GOT3 (cell line): ENCODE results near the gene CADM1.
A peak's percentile ranks its signal among the peaks of the same experiment; 100 is the strongest.

Experiments
- DNase-seq: peaks from one replicate; lab custom pipeline; 2025; ENCODE audit warnings: mixed read lengths; lab: John Stamatoyannopoulos, UW

CADM1 gene

GRCh38 chr11:115515647-115516395 is 11.6 kb upstream of the CADM1 start:
- no peak for DNase-seq

- DNase-seq = no peak
Measured at GRCh38 chr11:115506954-115507675, 2.9 kb upstream of the CADM1 start.

GRCh38 chr11:115505175-115505574 is 960 bp upstream of the CADM1 start:
- DNase-seq = no peak

GRCh38 chr11:115503886-115504275 is 334 bp downstream of the CADM1 start:
- DNase-seq = no peak

- peak; percentile 0 for DNase-seq
Measured at GRCh38 chr11:115503083-115503885, 931 bp downstream of the CADM1 start.

GRCh38 chr11:115502636-115503082 is 1.6 kb downstream of the CADM1 start:
- DNase-seq = no peak

- DNase-seq = no peak
Measured at GRCh38 chr11:115501893-115502589, 2.2 kb downstream of the CADM1 start.

GRCh38 chr11:115501502-115501892 is 2.7 kb downstream of the CADM1 start:
- DNase-seq = no peak

GRCh38 chr11:115500547-115501501 is 3.4 kb downstream of the CADM1 start:
- no peak for DNase-seq

GRCh38 chr11:115499891-115500290 is 4.3 kb downstream of the CADM1 start:
- no peak for DNase-seq

GRCh38 chr11:115499241-115499799 is 4.9 kb downstream of the CADM1 start:
- DNase-seq = no peak

- no peak for DNase-seq
Measured at GRCh38 chr11:115498354-115498753, 5.9 kb downstream of the CADM1 start.

GRCh38 chr11:115497303-115497702 is 6.9 kb downstream of the CADM1 start:
- DNase-seq = no peak

GRCh38 chr11:115496892-115497291 is 7.3 kb downstream of the CADM1 start:
- no peak for DNase-seq

- no peak for DNase-seq
Measured at GRCh38 chr11:115493905-115494304, 10.3 kb downstream of the CADM1 start.

GRCh38 chr11:115493488-115493887 is 10.7 kb downstream of the CADM1 start:
- no peak for DNase-seq

- DNase-seq = no peak
Measured at GRCh38 chr11:115489466-115489865, 14.7 kb downstream of the CADM1 start.

GRCh38 chr11:115488945-115489344 is 15.3 kb downstream of the CADM1 start:
- no peak for DNase-seq

GRCh38 chr11:115481528-115481927 is 22.7 kb downstream of the CADM1 start:
- DNase-seq = no peak

GRCh38 chr11:115480611-115481010 is 23.6 kb downstream of the CADM1 start:
- DNase-seq = no peak
